Stimulated activated CD4-positive, alpha-beta T cell treated with anti-CD3 and anti-CD28 coated beads, Interleukin-12 subunit alpha, Interleukin-12 subunit beta, amount 100 ng/mL, for 4 hours (primary cell): ENCODE measurements around the gene FOXO1.

Experiments
- DNase-seq: peaks from one replicate; pipeline ENCODE4 v3.0.0-alpha.2; 2020

FOXO1 gene

DNA sequence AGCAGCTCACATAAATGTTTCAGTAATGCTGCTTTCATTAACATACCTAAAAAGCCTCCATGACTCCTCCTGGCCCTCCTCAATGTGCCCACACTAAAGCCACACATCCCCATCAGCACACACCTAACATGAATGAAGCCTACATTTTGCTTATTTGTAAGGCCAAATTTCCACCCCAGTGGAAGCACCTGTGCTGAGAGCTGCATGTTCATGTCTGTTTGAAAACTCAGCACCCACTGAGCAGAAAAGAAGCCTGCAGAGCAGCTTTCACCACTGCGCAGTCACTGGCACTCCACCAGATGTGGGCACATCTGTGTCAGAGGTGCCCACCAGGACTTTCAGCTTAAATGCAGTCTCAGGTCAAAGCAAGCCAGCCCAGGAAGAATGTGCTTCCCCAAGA lies 93.5 kb downstream of the FOXO1 start:
- no peak for DNase-seq

DNA sequence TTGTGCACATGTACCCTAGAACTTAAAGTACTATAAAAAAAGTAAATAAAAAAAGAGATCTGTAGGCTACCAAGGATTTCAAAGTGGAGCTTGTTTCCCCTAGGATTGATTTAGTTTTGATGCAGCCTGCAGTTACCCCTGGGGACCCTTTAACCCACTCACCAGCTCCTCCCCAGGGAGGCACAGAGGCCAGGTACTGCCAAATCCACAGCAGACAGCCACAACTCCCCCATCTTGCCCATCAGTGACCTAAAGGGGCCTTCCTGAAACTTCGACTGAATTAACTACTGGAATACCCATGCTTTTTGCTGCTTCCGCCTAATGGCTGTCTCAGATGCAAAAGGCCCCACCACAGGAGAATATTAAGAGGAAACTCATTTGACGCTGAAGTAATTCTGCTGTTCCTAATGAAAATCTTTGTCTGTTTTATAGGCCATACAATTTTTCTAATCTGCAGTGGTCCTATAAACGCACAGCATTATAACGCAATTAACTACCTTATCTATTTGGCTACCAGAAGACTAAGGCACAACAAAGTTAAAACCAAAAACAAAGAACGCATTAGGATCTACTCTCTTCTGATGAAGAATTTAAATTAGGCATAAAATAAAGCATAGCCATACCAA lies 95.0 kb downstream of the FOXO1 start:
- DNase-seq: no peak

GRCh38 chr13:40570930-40571329 lies 95.5 kb downstream of the FOXO1 start:
- DNase-seq: no peak

DNA sequence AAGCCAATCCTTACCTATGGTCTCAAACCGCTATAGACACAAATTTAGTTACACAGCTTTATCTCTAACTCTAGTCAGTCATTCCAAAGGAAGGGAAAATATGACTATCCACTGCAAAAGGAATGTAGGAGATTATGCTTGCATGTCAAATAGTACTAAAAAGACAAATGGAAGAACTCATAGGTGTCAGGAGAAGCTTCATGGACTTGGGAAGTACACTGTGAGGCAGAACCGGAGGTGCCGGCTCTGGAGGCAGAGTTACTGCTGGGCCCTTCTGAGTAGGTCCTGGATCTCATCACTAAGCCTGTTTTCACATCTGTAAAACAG lies 97.5 kb downstream of the FOXO1 start:
- no peak for DNase-seq

GRCh38 chr13:40568246-40569023 lies 98.0 kb downstream of the FOXO1 start:
- no peak for DNase-seq

- no peak for DNase-seq
Measured at GRCh38 chr13:40566811-40567210, 99.6 kb downstream of the FOXO1 start.

GRCh38 chr13:40565282-40566148 lies 100.9 kb downstream of the FOXO1 start:
- no peak for DNase-seq

DNA sequence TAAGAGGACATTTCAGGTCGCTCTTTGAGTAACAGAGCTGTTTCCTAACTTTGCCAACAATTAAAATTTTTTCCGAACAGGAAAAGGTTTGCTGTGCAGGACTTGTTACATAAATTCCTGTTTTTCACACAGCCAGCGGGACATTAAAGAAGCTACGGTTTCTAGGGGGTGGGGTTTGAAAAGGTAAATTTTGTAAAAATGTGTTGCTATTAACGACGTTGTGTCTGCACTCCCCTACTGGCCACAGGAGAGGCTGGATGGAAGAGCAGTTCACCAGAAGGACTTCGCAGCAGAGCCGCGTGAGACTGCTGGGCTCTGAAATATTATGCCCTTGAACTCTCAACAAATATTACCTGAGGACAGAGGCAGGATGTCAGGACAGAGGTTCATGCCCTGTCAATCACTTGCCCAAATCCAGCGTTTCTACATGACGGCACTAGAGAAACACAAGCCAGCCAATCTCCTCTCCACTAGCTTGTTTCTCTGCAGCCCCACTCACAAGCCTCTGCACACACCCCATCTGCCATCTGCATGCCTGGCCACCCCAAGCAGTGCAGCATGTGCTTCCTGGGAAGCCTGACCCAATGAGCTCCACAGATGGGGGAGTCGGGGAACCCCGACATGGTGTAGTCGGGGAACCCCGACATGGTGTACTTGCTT lies 102.0 kb downstream of the FOXO1 start:
- DNase-seq: no peak

DNA sequence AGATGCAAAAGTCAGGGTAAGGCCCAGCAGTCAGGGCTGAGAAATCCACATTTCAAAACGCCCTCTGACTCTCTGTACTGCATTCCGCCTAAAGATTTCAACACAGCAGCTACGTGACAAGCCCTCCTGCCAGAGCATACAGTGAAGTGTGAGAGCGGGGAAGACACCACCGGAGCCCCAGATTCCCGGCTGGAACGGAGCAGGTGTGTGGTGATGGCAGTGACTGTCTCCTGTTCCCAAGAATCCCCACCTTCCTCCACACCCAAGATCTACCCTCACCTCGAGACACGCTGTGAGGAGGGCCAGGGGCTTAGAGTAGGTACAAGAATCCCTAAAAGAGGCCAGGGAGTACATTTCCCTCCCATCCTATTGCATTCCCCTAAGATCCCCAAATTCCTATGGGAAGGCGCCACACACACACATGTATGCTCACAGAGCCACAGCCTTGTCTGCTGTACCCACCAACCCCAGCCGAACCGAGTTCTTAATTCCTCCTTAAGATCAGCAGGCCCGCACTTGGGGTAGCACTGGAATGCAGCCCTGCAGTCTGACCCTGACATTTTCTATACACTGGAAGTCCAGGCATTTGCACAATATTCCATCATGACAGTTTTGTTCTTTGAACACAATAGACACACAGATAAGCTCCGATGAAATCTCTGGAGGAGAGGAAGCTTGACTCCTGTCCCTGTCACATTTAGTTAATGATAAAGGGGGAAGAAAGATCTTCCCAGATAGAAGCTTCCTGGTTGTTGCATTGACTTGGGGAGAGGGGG lies 102.9 kb downstream of the FOXO1 start:
- DNase-seq: no peak

- no peak for DNase-seq
Measured at GRCh38 chr13:40562975-40563349, 103.5 kb downstream of the FOXO1 start.

DNA sequence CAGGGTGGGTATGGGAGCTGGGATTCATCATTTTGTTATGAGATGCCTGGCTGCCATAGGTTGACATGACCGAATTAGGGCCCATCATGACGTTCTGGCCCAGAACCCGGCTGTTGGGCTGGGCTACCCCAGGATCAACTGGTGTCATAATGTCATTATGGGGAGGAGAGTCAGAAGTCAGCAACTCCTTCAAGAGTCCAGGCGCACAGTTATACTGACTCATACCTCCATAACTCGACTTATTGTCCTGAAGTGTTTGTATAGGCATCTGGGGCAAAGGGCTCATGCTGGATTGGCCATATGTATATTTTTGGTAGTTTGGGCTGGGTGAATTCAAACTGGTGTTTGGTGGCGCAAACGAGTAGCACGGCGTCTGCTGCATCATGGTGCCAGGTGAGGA lies 106.5 kb downstream of the FOXO1 start:
- no peak for DNase-seq

GRCh38 chr13:40558656-40559055 lies 107.8 kb downstream of the FOXO1 start:
- no peak for DNase-seq

GRCh38 chr13:40556453-40556852 lies 110.0 kb downstream of the FOXO1 start:
- no peak for DNase-seq

DNA sequence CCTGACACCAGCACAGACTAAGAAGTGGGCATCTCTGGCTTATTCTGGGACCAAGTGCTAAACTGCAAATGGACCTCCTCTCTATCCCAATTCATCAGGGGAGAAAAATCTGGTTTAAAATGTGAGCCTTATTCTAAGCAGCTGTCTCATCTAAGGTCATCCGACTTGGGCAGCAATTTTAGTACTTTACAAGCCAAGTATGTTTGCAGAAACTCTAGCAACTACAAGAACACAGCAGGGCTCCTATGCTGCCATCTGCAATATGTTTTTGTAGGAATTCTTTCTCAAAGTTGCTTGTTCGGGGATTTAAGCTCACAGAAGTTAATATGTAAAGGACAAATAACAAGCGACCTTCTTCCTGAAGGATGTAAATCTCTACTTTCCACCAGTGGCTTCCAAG lies 113.1 kb downstream of the FOXO1 start:
- no peak for DNase-seq

DNA sequence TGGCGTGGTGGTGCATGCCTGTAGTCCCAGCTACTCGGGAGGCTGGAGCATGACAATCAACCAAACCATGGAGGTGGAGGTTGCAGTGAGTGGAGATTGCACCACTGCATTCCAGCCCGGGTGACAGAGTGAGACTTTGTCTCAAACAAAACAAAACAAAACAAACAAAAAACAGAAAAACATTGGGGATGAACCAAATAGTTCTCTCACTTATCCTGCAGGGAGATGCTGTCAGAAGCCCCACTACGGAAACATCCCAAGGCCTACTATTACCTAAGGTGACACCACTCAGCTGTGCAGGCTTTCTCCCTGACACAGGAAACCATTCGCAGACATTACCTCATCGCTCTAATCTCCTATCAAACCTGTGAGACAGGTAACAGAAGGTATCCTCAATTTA lies 113.5 kb downstream of the FOXO1 start:
- no peak for DNase-seq

DNA sequence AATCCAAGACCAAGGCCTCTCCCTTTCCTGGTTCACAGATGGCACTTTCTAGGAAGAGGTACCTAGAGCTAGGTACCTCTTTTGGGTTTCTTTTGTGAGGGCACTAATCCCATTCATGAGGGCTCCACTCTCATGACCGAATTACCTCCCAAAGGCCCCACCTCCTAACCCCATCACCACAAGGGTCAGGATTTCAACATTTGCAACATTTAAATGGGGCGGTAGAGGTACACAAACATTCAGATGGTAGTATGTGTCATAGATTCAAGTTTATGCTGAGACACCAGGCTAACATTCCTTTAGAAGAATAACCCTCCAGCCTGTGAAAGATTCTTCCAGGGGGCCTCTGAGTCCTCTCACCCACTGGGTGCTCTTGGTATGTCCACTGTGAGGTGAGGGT lies 116.3 kb downstream of the FOXO1 start:
- no peak for DNase-seq

GRCh38 chr13:40549500-40550094 lies 116.8 kb downstream of the FOXO1 start:
- no peak for DNase-seq

DNA sequence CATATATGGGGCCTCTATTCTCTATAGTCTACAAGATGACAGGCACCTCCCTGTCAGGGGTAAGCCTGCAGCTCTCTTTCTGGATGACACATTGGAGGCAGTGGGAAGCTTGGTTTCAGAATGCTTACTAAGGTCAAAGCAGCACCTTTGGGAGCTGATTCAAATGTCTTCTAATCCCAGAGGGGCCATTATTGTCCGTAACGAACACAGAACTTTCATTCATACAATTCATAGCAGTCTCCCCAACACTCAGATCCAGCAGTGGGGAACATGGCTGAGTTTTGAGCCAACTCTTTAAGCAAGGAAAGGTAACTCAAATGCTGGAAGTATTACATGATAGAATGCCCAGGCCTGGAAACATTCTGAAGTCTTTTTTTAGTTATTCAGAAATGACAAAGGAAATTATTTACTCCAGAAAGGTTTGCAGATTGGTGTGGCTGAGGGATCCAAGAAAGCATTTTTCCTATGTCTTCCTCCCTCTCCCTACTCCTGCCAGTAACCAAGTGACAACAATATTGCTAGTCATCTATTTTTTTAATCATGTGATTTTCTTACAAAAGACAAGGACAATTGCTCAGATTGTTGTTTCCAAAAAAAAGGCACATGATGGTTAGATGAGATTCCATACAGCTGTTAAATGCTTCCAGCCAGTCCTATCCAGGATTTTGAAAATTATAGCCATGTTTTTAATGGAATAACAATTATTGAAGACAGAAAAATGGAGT lies 118.7 kb downstream of the FOXO1 start:
- DNase-seq: no peak

DNA sequence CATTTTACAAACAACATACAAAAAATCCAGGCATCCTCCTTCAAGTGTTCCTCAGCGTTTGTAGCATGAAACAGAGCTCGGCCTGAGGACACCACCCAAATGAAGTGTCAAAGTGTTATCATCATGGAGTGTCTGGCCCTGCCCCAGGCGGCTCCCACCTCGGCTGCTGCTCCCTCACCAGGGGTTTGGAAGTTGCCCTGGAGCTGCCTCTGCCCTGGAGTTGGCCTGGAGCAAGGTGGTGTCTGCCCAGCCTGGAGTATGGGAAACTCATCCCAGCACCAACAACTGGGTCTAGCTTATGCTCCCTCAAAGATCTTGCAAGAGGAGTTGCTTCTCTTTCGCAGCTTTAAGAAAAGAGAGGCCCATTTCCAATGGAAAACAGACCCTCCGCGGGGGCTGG lies 120.4 kb downstream of the FOXO1 start:
- DNase-seq: no peak

GRCh38 chr13:40540328-40541044 lies 126.0 kb downstream of the FOXO1 start:
- no peak for DNase-seq
